CD14-positive monocyte (primary cell): ENCODE data around the gene HECTD4. TPM values are rescaled to one million over a fixed set of nuclear protein-coding genes. Genes with fewer than 3 reads are reported as not detected.

ENCODE experiments used
- DNase-seq, 3 donors: peaks; one replicate each; pipeline ENCODE4 v3.0.0-alpha.2; 2011 to 2022
- H2AFZ ChIP-seq: 2 replicates; pipeline ENCODE4 v1.6.0; 2012; ENCODE audit warnings: mild to moderate bottlenecking, low read depth, low read length, inconsistent platforms; ENCODE audit not compliant: insufficient read depth, poor library complexity, severe bottlenecking
- H3K27ac ChIP-seq, 2 donors: 1 replicate in 1 of 2; 2 replicates in 1 of 2; pipeline ENCODE4 v1.5.1; 2012 to 2013; ENCODE audit warnings: low read length in 2 of 2, control low read depth in 1 of 2, inconsistent platforms in 1 of 2, low read depth in 1 of 2, mild to moderate bottlenecking in 1 of 2
- H3K27me3 ChIP-seq, 2 donors: one replicate each; pipeline versions ENCODE4 v1.6.0 to v1.6.1; 2011 to 2013; ENCODE audit warnings: low read length in 2 of 2; ENCODE audit not compliant: control insufficient read depth in 2 of 2, insufficient read depth in 2 of 2
- H3K36me3 ChIP-seq, 2 donors: replicated peaks in 1 of 2; 1 replicate in 1 of 2; 2 replicates in 1 of 2; pipeline versions ENCODE4 v1.5.1 to v1.6.1; 2012 to 2013; ENCODE audit warnings: low read length in 2 of 2, control low read depth in 1 of 2, inconsistent platforms in 1 of 2, mild to moderate bottlenecking in 1 of 2; ENCODE audit not compliant: insufficient read depth in 2 of 2, control insufficient read depth in 1 of 2
- H3K4me1 ChIP-seq, 2 donors: 1 replicate in 1 of 2; 2 replicates in 1 of 2; pipeline versions ENCODE4 v1.5.1 to v1.6.1; 2012 to 2013; ENCODE audit warnings: low read length in 2 of 2, control low read depth in 1 of 2, inconsistent platforms in 1 of 2, mild to moderate bottlenecking in 1 of 2, moderate library complexity in 1 of 2; ENCODE audit not compliant: insufficient read depth in 2 of 2, control insufficient read depth in 1 of 2
- H3K4me2 ChIP-seq: replicated peaks from 2 replicates; pipeline ENCODE3; 2012; ENCODE audit warnings: low read length, moderate library complexity, mild to moderate bottlenecking; ENCODE audit not compliant: poor library complexity, severe bottlenecking; ENCODE audit errors: extremely low read depth
- H3K4me3 ChIP-seq, 3 experiments: fragments of 200-600 bp in 1 of 3; sonication (generic) in 1 of 3; replicated peaks in 1 of 3; 1 replicate in 2 of 3; 2 replicates in 1 of 3; pipeline ENCODE4 v1.5.1; 2011 to 2013; ENCODE audit warnings: low read length in 3 of 3, mild to moderate bottlenecking in 3 of 3, control low read depth in 2 of 3, low read depth in 2 of 3, inconsistent platforms in 1 of 3, moderate library complexity in 1 of 3
- H3K79me2 ChIP-seq: 2 replicates; pipeline ENCODE4 v1.6.0; 2012; ENCODE audit warnings: mild to moderate bottlenecking, control low read depth, inconsistent platforms, low read length, moderate library complexity; ENCODE audit not compliant: insufficient read depth
- H3K9ac ChIP-seq: 2 replicates; pipeline ENCODE4 v1.6.0; 2017; ENCODE audit warnings: low read length, mild to moderate bottlenecking; ENCODE audit not compliant: insufficient read depth, poor library complexity, severe bottlenecking
- H3K9me3 ChIP-seq, 2 donors: replicated peaks in 1 of 2; 1 replicate in 1 of 2; 2 replicates in 1 of 2; pipeline versions ENCODE4 v1.5.1 to v1.6.1; 2012 to 2013; ENCODE audit warnings: low read length in 2 of 2, control low read depth in 1 of 2; ENCODE audit not compliant: control insufficient read depth in 1 of 2, insufficient read depth in 1 of 2
- H4K20me1 ChIP-seq: 2 replicates; pipeline ENCODE4 v1.6.0; 2012; ENCODE audit warnings: mild to moderate bottlenecking, low read length, control low read depth, moderate library complexity; ENCODE audit not compliant: insufficient read depth
- H3K27ac Mint-ChIP-seq, 7 donors: one replicate each; pipeline ENCODE4 v1.8.0; 2020; ENCODE audit warnings: mild to moderate bottlenecking in 7 of 7, mixed read lengths in 7 of 7, moderate library complexity in 6 of 7, inconsistent platforms in 2 of 7
- H3K27me3 Mint-ChIP-seq, 3 donors: one replicate each; pipeline ENCODE4 v1.8.0; 2021 to 2022; ENCODE audit warnings: low read depth in 3 of 3, mild to moderate bottlenecking in 3 of 3, mixed read lengths in 3 of 3, moderate library complexity in 3 of 3, inconsistent platforms in 1 of 3
- H3K36me3 Mint-ChIP-seq, 2 donors: one replicate each; pipeline ENCODE4 v1.8.0; 2020; ENCODE audit warnings: mixed read lengths in 2 of 2, inconsistent platforms in 1 of 2, mild to moderate bottlenecking in 1 of 2
- H3K4me1 Mint-ChIP-seq: one replicate; pipeline ENCODE4 v1.8.0; 2020; ENCODE audit warnings: mild to moderate bottlenecking, mixed read lengths
- H3K4me3 Mint-ChIP-seq, 2 donors: one replicate each; pipeline ENCODE4 v1.8.0; 2020; ENCODE audit warnings: mild to moderate bottlenecking in 2 of 2, mixed read lengths in 2 of 2, moderate library complexity in 1 of 2
- H3K9me3 Mint-ChIP-seq, 7 donors: one replicate each; pipeline ENCODE4 v1.8.0; 2020 to 2022; ENCODE audit warnings: mixed read lengths in 7 of 7, mild to moderate bottlenecking in 6 of 7, moderate library complexity in 6 of 7, inconsistent platforms in 2 of 7
- CTCF ChIP-seq: fragments of 200-600 bp; IDR thresholded peaks from one replicate; pipeline ENCODE4 v1.8.0; 2022; ENCODE audit warnings: antibody characterized with exemption, mild to moderate bottlenecking
- WGBS: methylation state at CpG from one replicate; pipeline ENCODE4 v1.1.5; 2013; ENCODE audit warnings: missing lambda C conversion rate; ENCODE audit not compliant: insufficient coverage; 5-methylcytosine and 5-hydroxymethylcytosine counted together
- intact Hi-C, 2 donors: fragments of 100-400 bp; cut with micrococcal nuclease; formaldehyde crosslinking; loops; one replicate each; pipeline versions ENCODE4 v1.15.0 to v1.15.1; 2023
- polyA plus RNA-seq, 3 donors: library from polyadenylated mRNA; depleted of rRNA in 1 of 3; unstranded in 2 of 3; stranded (reverse) in 1 of 3; fragments of 300-500 nt in 2 of 3; fragments of >200 nt in 1 of 3; fragmentation: Illumina TruSeq in 2 of 3; gene quantifications; 1 replicate in 2 of 3; 2 replicates in 1 of 3; pipeline ENCODE4 v1.2.3, GENCODE V29; 2012 to 2021

Gene HECTD4
- polyA plus RNA-seq, 3 donors = 0.73 to 18.3 (median 2.4) TPM

DNA sequence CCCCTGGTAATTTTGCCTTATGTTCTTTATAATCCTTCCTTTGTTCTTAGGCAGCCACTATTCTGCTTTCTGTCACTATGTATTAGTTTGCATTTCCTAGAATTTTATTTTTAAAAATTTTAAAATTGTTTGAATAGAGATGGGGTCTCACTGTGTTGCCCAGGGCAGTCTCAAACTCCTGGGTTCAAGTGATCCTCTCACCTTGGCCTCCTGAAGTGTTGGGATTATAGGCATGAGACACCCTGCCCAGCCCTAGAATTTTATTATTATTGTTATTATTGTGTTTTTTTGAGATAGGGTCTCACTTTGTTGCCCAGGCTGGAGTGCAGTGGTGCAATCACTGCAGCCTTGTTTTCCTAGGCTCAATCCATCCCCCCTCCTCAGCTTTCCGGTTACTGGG is 39.1 kb upstream of the HECTD4 start:
- TF ChIP-seq CTCF = no peak
- WGBS = no CpG with 5 or more reads among the region's 1 CpG
- Histone ChIP-seq H3K4me2 (no peak overlapping the region), H2AFZ (no peak overlapping the region), H3K27ac (no peak overlapping the region), H3K79me2 (peaks cover 81% of the 10 kb centered on the region), H3K9ac (no peak overlapping the region), H4K20me1 (peaks cover 57% of the 10 kb centered on the region), H3K27me3 (no peaks in the 10 kb centered on the region), H3K4me1 (peaks cover 19 to 24% of the 10 kb centered on the region in 2 donors), H3K9me3 (no peaks in the 10 kb centered on the region), H3K4me3 (no peak overlapping the region), H3K36me3 (peaks cover 0 to 8% of the 10 kb centered on the region in 2 donors)
- no peak for DNase-seq
- H3K4me1 Mint-ChIP-seq = peaks cover 29% of the 10 kb centered on the region
- H3K27me3 Mint-ChIP-seq = no peaks in the 10 kb centered on the region
- no peak overlapping the region for H3K27ac Mint-ChIP-seq
- intact Hi-C loops = no loop called here
- peaks cover 5 to 18% of the 10 kb centered on the region in 2 donors for H3K36me3 Mint-ChIP-seq
- no peaks in the 10 kb centered on the region for H3K9me3 Mint-ChIP-seq
- no peak overlapping the region for H3K4me3 Mint-ChIP-seq

GRCh38 chr12:112420740-112421139 is 38.5 kb upstream of the HECTD4 start:
- H2AFZ ChIP-seq = no peak overlapping the region
- no peak overlapping the region for H3K27ac ChIP-seq
- H3K36me3 Mint-ChIP-seq = peaks cover 5 to 12% of the 10 kb centered on the region in 2 donors
- H3K27me3 Mint-ChIP-seq = no peaks in the 10 kb centered on the region
- H3K9ac ChIP-seq = no peak overlapping the region
- H3K9me3 Mint-ChIP-seq = no peaks in the 10 kb centered on the region
- H3K79me2 ChIP-seq = peaks cover 74% of the 10 kb centered on the region
- no CpG with 5 or more reads among the region's 3 CpGs for WGBS
- H3K4me2 ChIP-seq = no peak overlapping the region
- H3K27ac Mint-ChIP-seq = peak overlapping the region in 4 of 7 donors; percentile 1 to 27 (median 14)
- no peak overlapping the region for H3K4me3 ChIP-seq
- no peaks in the 10 kb centered on the region for H3K9me3 ChIP-seq
- H3K4me3 Mint-ChIP-seq = no peak overlapping the region
- H3K36me3 ChIP-seq = peaks cover 0 to 2% of the 10 kb centered on the region in 2 donors
- no peak for TF ChIP-seq CTCF
- peaks cover 51% of the 10 kb centered on the region for H4K20me1 ChIP-seq
- DNase-seq = no peak
- intact Hi-C loops = no loop called here
- peaks cover 27% of the 10 kb centered on the region for H3K4me1 Mint-ChIP-seq
- H3K27me3 ChIP-seq = no peaks in the 10 kb centered on the region
- H3K4me1 ChIP-seq = peaks cover 19 to 24% of the 10 kb centered on the region in 2 donors
